GM19395 (cell line): ENCODE results near the gene APOL6.
"Not testable (repeated sequence)": the region's sequence is repeated elsewhere in the genome, so short reads cannot be mapped to it uniquely, and the experiment has no call there.

ENCODE experiments used
- ATAC-seq: cut with Tn5 transposase; IDR thresholded peaks from one replicate; pipeline ENCODE4 v1.9.1; 2021; ENCODE audit warnings: mild to moderate bottlenecking, moderate library complexity; ENCODE audit not compliant: unreplicated experiment

Gene APOL6

DNA sequence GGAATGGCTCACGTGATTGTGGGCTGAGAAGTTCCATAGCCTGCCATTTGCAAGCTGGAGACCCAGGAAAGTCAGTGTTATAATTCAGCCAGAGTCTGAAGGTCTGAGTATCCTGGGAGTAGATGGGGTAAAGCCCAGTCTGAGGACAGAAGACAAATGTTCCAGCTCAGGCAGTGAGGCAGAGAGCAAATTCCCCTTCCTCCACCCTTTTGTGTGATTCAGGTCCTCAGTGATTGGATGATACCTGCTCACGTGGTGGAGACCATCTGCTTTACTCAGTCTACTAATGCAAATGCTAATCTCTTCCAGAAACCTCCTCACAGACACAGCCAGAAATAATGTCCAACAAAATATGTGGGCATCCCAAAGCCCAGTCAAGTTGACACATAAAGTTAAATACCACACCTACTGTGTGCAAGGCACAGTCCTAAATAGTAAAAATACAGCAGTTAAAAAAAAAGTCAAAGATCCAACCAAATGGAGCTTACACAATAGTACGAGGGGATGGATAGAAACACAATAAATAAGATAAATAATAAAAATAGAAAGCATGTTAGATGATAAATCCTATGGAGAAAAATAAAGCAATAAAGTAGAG is 13.2 kb upstream of the APOL6 start:
- ATAC-seq: no peak

DNA sequence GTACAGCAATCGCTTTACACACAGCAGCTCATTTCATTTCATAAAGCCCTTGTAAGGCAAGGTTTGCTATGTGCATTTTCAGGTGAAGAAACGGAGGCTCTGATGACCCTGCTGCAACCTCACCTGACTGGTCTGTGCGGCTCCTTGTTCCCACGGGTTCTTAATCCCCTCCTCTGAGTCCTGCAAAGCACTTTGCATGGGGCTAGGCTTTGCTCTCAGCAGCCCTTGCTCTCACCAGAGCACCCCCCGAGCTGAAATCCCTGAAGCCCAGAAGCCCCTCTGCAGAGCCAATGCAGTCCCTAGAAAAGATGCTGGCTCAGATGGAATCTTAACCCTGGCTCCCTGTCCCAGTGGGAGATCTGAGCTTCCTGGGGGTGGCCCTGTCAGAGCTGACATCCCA is 11.0 kb upstream of the APOL6 start:
- no peak for ATAC-seq

DNA sequence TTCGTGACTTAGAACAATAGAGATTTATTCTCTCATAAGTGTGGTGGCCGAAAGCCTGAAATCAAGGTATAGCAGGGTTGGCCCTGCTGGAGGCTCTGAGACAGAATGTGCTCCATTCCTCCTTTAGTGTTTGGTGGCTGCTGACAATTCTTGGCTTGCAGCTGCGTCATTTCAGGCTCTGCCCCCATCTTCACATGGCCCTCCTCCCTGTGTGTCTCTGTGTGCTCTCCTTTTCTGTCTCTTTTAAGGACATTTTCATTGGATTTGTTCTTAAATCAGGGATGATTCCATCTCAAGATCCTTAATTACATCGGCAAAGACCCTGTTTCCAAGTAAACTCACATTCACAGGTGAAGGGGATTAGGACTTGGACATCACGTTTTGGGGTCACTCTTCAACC is 10.2 kb upstream of the APOL6 start:
- no peak for ATAC-seq

DNA sequence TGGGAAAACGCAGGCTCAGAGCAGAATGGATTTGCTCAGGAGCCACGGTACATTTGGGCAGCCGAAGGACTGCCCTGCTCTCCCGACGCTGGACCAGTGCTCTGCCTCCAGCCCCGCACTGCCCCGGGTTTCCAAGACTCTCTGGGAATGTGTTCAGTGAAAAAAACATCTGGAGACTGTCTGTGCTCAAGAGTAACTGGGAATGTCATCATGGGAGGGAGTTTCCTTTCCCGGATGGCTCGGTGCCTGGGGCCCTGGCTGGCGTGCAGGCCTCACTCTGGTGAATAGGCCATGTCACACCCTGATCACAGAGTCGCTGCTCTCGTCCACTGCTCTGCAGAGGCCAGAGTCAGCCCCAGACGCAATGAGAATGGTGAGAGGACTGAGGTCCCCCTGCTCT is 9.8 kb upstream of the APOL6 start:
- no peak for ATAC-seq

GRCh38 chr22:35641494-35642120 is 6.6 kb upstream of the APOL6 start:
- ATAC-seq: no peak

DNA sequence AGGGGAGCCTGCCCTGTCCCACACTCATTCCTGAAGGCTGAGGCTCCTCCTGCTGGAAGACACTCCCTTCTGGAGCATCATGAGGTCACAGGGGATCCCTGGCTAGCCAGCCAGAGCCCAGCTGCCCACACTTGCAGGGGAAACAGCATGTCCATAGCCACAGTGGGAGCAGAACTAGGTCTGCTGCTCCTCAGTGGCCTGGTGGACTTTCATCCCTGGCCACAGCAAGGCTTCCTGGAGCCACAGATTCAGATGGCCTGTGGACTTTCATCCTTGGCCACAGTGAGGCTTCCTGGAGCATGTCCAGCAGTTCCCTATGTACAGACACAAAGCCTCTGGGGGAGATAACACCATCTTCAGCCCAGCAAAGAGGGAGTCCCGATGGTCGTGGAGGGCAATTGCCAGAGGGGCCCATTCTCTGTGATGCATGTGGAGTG is 5.9 kb upstream of the APOL6 start:
- no peak for ATAC-seq

DNA sequence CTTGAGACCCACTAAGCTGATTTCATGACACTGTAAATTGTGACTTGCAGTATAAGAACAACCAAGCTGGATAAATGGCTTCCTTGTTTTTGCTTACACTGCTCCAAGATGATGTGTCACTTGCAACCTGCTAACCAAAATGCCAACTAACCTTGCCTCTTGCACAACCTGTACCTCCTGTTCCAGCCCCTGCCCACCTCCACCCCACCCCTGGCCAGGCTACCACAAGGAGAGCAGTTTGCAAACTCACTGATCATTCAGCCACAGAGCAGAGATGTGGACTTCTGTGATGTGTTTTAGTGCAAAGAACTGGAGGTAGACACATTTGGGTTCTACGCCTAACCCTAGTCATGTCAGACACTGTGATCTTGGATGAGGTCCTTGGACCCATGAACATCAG is 4.3 kb upstream of the APOL6 start:
- ATAC-seq: no peak

DNA sequence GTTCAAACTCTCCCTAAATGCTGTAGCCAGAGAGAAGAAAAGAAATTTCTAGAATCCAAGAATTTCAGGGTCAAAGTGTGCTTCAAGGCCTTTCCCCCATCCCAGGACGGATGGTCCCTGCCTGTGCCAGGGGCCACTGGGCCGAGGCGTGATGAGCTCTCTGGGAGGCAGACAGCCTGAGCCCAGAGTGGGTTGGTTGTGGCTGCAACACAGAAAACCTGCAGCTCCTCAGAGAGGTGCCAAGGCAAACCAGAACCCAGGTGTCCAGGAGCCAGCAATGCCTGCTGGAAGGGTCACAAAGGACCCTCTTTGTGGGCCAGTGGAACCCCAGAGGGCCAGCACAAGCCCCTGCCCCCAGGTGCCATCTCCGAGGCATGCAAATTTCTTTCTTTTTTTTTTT is 2.6 kb upstream of the APOL6 start:
- ATAC-seq: no peak

DNA sequence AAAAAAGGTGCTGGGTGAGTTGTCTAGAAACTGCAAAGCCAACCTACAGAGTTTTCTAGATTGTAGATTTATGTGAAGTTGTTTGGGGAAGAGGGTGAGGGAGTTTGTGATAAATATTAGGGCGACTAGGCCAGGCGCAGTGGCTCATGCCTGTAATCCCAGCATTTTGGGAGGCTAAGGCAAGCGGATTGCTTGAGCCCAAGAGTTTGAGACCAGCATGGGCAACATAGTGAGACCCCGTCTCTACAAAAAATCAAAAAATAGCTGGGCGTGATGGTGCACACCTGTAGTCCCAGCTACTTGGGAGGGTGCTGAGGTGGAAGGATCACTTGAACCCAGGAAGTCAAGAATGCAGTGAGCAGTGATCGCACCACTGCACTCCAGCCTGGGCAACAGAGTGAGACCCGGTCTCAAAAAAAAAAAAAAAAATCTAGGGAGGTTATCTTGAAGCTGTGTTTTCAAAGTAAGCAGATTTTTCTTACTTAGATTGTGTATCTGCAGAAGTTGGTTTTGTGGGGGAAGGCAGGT is 844 bp downstream of the APOL6 start:
- ATAC-seq: no peak

DNA sequence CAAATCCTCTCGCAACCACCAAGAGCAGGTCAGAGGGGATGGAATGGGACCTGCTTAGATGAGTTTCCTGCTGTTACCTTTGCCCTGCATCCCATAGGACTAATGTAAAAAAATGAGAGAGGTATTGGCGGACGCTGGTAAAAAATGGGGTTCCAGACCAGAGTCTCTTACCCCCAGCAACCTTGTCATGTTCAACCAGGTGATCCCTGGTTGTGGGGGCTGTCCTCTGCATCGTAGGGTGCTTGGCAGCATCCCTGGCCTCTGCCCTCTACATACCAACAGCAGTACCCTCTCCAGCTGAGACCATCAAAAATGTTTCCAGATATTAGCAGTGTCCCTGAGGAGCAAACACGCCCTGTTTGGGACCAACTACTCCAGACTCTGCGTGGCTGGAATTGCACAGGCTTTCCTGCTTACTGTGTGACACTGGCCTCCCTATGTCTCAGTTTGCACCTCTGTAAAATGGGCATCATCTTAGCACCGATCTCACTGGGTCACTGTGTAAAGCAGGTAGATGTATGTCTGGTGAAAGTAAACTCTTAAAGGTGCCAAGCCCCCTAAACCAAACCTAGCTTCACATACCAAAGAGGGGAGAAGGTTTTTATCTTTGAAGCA is 1.5 kb downstream of the APOL6 start:
- no peak for ATAC-seq

- no peak for ATAC-seq
Measured at GRCh38 chr22:35651085-35651484, 2.8 kb downstream of the APOL6 start.

DNA sequence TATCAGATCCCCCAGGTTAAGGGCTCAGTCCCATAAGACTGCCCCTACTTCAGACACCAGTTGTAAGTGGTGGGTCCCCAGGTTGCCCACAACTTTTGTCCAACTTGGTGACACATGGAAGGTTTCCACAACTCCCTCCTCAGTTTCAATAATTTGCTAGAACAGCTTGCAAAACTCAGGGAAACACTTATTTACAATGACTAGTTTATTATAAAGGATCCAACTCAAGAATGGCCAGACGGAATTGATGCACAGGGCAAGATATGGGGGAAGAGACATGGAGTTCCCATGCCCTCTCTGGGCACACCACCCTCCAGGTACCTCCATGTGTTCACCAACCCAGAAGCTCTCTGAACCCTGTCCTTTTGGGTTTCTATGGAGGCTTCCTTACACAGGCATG is 5.6 kb downstream of the APOL6 start:
- ATAC-seq: no peak

DNA sequence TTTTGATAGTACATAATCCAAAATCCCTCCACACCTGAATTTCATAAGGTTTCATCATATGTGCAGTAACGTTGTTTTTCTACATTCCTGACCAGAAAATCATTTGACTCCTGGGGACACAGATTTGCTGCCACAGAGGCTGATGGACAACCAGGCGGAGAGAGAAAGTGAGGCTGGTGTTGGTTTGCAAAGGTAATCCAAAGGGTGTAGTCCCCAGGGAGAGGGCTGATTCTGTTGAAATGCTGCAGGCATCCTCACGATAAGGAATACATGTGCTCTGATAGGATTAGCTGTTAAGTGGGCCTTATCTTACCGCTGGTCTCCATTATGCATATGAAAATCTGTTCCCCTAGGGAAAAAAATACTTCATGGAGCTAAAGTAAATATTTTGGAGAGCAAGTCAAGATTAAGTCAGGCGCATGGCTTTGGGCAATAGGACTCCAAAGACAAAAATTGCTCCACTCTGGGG is 8.1 kb downstream of the APOL6 start:
- no peak for ATAC-seq

DNA sequence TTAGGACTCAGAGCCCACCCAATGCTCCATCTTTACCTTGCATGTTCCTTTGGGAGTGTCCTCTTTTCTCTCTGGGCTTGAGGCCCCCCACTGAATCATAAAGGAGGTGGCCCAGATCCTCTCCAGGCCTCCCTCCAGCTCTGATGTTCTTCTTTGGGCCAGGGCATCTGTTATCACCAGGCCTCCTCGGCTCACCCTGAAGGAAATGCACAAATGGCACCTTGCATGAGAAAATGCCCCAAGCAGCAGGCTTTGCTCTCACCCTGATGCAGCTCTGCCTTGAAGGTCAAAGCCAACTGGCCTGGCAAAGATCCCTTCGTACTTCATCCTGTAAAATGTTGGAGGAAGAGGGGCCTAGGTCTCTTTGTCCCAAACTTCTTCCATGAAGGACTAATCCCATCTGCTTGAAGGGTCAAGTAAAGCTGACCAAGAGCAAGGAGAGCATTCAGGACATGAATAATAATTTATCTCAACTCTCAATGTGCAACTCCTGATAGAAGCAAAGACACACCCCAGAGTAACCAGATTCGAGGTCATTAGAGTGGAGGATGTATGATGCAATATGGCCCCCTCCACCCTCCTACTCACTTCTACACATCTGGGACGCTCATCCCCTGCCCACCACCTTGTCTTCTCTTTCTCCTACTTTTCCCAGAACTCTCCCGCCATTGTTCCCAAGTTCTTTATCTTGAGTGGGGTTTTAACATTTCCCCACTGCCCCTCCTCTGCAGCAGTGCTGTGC is 9.5 kb downstream of the APOL6 start:
- ATAC-seq: no peak

DNA sequence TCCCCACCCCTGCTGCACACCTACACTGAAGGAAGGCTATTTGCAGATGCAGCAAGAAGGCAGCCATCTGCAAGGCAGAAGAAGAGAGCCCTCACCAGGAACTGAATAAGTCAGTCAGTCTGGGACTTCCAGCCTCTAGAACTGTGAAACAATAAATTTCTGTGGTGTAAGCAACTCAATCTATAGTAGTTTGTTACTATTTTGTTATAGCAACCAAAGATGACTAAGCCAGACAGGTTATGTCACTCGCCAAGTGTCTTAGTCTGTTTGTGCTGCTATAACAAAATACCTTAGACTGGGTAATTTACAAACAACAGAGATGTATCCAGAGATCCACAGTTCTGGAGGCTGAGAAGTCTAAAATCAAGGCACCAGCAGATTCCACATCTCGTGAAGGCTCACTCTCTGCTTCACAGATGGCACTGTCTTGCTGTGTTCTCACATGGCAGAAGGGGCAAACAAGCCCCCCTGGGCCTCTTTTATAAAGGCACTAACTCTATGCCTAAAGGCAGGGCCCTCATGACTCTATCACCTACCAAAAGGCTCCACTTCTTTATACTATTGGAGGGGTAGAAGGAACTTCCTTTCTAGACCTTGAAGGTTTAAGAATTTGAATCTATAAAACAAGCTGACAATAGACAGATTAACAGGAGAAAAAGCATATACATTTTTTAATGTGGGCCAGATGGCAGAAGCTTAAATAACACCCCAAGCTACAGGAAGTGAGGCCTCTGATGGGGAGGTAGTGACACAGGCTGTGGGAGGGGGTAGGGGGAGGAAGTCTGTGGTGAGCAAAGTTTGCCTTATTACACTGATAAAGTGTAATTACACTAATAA is 12.3 kb downstream of the APOL6 start:
- ATAC-seq: no peak

DNA sequence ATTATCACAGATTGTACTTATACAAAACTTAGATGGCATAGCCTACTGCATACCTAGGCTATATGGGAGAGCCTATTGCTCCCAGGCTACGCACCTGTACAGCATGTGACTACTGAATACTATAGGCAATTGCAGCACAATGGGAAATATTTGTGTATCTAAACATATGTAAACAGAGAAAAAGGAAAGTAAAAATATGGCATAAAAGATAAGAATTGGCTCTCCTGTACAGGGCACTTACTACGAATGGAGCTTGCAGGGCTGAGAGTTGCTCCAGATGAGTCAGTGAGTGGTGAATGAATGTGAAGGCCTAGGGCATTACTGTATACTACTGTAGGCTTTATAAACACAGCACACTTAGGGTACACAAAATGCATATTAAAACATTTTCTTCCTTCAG is 13.2 kb downstream of the APOL6 start:
- no peak for ATAC-seq

DNA sequence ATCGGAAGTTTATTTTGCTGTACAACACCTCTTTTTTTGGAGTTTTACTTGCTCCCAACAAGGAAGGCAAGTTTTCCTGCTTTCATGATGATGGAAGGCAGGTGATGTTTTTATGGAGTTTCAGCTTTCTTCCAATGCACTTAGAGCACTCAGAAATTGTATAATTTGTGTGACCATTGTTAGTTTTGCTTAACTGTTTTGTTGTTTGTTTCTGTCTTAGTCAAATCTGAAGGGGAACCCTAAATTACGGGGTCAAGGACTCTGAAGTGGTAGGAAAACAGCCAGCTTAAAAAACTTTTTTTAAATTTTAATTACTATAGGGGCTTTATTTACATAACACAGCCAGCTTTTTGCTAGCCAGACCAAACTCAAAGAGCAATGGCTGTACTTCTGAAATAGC is 14.7 kb downstream of the APOL6 start:
- no peak for ATAC-seq

- no peak for ATAC-seq
Measured at GRCh38 chr22:35663371-35663770, 15.1 kb downstream of the APOL6 start.

GRCh38 chr22:35664955-35665587 is 16.8 kb downstream of the APOL6 start:
- ATAC-seq: no peak

- ATAC-seq: not testable (repeated sequence)
Measured at GRCh38 chr22:35666699-35667098, 18.5 kb downstream of the APOL6 start.
